GM19238 (cell line): ENCODE measurements around the gene KIF1A.

Source experiments
- DNase-seq: peaks from one replicate; pipeline ENCODE4 v3.0.0; 2011; ENCODE audit warnings: low spot score; ENCODE audit not compliant: insufficient read length

The KIF1A gene

DNA sequence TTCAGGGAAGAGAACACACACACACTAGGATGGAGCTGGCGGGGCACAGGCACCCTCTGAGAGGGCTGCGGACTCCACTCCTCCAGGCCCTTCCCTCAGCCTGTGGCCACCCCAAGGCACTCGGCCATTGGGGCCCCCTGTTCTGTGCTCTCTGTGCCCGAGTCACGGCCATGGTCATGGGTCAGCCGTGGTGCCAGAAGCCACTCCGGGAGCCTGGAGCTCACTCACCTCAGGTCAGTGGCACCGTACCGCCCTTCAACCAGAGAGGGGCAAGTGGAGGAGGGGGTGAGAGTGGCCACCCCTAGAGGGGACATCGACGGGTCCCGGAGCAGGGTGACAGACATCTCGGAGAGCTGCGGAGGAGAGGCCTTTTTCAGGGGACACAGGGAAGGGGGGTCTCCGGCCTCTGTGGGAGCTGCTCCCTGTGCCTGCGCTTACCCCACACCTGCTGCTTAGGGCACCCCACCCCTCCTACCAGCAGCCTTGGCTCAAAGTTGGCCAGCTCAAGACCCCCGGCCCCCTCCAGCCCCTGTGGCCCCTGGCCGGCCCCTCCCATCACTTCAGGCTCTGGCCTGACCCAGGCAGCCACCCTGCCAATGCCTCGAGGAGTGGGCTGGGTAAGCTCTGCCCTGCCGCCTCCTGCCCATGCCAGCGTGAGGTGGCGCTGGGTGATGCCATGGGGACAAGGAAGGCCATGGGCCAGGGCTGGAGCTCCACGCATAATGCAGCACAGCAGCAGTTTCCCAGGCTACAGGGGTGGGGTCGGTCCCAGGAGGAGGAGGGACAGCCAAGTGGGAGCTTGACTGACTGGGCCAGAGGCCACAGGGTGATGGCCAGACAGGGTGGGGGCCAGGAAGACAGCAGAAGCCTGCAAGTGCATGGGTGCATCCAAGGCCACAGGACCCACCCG, 99.1 kb downstream of the KIF1A start:
- no peak for DNase-seq

DNA sequence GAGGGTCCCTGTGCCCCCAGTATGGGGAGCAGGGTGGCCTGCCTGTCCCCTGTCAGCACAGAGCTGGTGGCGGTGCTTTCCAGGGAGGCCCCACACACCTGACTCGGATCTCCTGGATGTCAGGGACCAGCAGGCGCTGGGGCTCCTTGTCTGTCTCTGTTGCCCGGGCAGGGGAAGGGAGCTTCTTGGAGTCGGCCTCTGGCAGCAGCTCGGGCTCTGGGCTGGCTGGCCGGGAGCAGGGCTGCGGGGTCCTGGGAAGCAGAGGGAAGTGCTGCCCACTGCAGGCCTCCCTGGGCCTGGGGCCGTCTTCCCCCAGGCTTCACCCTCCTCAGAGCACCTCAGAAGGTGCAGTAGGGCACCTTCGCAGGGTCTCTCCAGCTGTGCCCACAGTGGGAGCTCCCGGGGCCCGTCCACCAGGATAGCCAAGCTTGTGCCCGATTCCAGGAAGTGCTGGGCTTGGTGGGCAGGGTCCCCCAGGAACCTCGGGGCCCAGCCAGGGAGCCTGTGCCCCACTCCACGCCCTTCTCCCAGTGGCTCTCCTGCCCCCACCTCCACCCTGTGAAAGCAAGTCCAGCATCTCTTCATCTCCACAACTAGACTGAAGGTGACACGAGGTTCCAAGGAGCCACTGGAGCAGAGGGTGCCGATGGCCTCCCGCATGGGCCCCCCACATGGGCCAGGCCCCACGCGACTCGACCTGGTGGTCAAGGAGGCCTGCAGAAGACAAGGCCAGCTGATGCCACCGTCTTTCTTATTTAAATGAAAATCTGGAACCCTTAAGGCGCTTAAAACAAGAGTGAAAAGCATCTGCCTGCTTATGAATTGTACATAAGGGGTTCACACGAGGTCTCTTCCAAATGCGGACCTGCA, 100.1 kb downstream of the KIF1A start:
- DNase-seq, result no peak

DNA sequence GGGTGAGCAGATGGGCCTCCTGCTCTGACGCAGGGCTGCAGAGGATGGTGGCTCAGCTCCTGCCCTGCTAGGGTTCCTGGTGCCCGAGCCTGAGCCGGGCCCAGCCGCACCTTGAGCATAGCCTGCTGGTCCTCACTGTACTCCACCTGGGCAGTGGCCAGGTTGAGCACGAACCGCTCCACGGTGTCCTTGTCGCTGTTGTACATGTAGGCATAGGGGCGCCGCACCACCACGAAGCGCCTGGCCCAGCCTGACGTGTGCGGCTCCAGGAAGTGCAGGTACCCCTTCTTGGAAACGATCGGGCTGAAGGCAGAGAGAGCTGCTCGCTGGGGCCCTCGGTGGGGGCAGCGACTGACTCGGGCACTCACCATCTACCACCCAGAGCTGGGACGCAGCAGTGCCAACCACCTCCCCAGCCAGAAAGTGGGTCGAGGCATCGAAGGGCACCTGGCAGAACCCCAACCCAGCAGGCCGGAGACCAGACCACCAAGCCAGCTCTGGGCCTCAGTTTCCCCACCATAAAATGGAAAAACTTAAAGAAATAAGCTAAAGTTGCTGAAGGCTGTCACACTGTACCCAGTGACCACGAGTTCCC, 101.0 kb downstream of the KIF1A start:
- DNase-seq, result no peak

DNA sequence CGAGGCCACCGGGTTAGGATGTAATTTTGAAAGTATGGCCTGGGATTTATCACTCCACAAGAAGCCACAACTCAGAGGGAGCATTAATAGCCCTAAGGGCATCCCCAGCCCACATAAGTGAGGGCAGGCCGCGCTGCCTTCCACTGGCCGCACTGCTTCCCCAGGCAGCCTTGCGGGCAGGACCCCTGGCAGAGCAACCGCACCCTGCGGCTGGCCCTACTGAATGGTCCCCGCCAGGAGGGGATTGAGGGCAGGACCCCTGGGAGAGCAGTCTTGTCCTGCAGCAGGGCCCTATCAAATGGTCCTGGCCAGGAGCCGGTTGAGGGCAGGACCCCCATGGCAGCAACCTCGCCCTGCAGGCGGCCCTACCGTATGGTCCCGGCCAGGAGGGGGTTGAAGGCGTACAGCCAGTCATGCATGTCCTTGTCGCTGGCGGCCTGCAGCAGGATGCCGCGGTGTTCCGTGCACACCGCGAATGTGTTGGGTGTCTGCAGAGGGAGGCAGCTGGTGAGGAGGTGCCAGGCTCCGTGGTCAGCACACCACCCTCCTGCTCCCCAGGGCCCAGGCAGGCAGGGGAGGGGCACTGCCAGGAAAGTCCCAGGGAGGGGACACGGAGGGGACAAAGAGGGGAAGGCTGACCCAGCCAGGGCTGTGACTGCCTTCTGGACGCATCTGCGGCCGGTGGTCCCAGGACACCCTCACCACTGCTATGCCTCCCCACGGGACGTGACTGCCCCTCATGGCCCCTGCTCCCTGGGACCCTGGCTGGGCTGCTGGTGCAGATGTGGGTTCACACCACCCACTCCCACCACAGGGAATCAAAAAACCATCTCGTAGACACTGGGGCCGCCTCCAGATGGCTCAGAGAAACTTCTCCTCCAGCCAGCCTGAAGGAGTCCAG, 102.1 kb downstream of the KIF1A start:
- no peak for DNase-seq

DNA sequence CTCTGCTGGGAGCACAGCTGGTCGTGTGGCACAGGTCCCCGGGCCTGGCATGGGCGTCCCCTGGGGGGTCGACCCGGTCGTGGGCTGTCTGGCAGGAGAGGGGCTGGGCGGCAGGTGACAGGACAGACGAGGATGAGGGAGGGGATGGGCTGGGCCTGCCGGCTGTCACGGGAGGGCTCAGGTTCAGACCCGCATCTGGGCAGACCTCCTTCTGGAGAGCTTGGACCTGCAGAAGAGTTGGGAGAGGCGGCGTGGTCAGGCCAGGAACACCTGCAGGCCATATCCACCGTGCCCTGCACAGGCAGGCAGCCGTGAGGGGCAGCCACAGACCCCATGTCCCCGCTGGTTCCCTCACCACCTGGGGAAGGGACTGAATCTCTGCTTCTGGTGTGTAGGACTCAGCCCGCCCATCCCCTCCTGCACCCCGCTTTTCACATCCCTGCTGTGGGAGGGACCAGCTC, 102.8 kb downstream of the KIF1A start:
- no peak for DNase-seq

DNA sequence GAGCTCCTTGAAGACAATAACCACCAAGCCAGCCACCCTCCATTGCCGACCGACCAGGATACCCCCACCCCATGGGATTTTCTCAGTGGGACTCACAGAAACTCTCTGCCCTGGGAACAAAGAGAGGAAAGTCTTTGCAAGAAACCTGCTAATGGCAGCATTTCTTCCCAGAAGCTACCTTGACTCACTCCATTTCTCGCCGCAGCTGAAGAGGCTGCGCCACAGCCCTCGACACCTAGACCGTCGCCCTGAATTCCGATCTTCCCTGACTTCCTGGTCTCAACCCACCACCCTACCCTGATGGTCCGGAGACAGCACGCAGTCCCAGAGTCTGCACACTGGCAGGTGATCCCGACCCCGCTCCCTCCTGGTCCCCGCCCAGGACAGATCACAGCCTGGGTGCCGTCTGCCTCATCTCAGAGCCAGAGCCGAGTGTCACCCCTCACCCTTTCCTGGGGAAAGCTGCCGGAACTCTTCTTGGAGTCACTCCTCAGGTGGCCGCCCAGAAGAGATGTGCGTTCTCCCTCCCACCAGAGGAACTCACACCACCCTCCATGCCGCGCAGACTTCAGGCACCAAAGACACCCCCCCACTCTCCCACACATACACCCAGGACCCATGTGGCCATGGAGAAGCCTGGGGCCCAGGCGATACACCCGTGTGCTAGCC, 103.8 kb downstream of the KIF1A start:
- DNase-seq, result no peak

DNA sequence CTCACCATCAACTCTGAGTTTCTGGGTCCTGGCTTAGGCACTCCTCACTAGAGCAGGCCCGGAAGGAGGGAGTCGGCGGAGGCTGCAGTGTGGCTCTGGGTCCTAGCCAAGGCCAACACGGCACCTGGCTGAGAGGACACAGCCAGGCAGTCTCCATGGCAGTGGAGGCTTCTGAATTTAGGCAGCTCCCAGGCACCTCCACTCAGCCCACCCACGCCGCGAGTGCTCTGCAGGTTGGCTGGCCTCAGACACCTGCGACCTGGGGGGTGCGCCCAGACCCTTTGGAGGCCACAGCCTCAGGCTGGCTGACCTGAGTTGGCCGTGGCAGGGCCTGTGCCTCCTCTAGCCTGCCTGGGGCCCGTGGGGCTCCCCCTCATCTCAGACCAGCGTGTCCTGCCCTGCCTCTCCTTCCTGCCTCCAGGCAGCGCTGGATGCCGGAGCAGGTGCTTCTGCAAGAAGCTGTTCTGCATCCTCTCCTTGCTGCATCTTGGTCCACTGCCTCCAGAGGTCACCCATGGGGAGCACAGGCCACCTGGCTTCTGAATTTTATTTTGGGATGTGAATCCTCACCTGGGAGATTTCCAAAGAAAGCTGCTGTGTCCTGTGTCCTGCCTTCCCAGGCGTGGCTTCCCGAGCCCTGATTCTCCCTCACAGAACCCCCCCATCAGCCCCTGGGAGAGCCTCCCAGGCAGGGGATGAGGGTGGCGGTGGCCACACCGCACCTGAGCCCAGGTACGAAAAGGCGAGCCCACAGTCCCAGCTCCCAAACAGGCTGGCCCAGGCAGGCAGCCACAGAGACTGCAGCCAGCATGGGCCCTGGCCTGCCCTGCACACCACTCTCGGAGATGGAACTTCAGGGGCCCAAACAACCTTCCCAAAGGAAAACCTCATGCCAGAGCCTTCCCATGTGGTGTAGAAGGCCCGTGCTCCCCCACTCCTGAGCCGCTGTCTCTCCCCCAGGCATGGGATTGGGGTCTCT, 105.0 kb downstream of the KIF1A start:
- no peak for DNase-seq

DNA sequence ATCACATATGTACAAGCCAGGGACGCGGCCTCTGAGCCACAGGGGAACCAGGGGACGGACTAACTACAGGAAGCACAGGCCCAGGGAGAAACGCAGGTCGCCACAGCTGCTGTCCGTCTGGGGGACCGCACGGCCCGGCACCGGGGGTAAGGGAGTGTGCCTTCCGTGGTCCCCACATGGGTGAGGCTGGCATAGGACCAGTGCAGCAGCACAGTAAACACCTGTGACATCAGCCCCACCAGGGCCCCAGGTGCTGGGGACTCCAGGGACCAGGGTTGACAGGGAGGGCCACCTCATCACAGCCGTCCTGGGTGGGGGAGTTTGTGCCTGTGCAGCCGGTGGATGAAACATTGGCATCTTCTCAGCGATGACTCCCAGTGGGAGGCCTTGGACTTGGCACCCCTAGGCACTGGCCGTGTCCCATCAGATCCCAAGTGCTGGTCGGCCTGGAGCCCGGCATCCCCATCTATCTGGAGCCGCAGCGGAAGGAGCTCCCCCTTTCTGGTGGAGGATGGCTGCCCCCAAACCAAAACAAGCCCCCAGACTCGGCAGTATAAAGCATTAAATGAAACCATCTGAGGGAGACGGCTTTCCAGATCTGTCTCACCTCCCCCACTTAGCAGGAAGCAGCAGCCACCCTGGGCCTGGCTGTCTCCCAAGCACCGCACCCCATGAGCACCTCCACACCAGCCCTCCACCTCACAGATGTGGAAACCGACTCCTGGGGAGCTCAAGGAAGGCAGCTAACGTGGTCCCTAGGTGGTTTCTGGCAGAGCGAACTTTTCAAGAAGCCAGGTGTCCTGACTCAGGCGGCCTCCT, 105.9 kb downstream of the KIF1A start:
- DNase-seq, result no peak

DNA sequence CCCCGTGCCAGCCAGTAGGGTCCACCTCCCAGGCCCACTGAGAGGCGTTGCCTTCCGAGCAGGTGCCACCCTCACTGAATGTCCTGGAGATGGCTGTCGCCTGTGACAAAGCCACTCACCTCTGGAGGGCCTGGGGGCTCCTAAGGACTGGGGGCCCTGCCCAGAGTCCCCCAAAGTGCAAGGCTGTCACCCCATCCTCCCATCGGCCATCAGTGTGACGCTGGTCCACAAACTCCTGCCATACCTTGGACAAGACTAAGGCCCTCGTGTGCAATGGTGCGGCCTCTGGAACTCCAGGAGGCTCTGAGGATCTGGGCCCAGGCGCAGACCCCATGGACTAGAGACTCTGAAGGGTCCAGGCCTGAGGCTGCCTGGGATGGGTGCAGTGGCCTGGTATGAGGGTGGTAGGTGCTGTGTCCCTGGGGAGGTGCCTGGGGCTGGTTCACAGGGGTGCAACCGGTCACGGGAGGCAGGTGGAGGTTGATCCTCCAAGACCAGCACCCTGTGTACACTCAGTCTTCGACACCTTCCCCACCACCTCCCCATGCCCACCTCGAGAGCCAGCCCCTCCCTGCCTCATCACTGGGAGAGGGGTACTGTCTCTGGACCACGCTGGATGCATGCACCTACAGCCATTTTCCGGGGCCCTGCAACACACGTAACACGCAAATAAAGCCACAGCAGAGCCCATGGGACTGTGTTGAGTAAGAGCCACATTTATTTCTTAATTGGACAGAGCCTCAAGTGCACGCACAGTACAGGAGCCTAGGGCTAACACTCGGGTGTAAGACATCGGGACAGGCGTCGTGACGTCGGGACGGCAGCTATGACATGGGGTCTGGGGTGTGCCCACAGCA, 106.7 kb downstream of the KIF1A start:
- DNase-seq, result no peak

DNA sequence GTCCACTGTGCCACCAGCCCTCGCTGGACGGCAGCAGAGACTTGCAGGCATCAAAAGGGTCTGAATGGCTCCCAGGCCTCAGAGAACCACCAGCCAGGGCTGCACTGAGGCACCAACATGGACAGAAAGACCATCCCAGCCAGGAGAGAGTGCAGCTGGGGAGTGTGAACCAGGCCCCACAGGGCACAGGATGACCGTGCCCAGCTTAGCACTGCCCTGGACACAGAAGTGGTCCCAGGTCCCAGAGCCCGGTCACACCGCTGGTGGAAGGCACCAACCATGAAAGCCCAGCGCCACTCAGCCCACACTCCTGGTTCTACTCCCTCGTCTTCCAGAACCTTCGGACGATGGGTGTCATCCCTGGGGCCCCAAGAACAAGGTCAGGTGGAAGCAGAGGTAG, 107.9 kb downstream of the KIF1A start:
- DNase-seq, result no peak

DNA sequence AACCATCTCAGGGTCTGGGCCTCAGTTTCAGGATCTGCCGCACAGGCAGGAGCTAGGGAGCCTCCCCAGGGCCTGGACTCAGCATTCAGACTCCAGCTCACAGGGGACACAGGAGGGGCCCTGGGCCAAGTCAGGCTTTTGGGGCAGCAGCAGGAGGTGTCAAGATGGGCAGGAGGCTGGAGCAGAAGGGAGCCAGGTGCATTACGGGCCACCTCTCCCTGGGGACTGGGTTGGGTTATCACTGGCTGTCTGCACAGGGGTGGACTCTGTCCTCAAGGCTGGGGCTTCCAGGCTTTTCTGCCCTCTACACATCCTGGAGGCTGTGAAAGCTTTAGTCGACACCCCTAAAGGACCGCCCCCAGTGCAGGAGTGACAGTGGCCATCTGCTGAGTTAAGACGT, 108.3 kb downstream of the KIF1A start:
- no peak for DNase-seq

DNA sequence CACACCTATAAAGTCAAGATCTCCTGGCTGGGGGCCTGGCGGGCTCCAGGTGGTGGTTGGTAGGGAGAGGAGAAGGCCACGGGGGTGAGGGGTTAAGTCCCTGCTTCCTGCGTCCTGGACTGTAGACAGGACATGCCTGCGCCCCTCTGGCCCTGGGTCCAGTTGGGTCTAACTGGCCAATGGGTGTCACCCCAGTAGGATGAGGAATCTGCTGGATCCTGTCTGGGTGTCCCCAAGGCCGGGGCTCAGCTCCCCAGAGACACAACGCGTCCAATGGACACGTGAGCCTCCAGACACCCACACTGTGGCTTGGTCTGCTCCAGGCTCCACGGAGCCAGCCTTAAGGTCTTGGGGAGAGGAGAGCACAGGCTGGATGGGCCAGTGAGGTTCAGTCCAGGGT, 108.7 kb downstream of the KIF1A start:
- no peak for DNase-seq

DNA sequence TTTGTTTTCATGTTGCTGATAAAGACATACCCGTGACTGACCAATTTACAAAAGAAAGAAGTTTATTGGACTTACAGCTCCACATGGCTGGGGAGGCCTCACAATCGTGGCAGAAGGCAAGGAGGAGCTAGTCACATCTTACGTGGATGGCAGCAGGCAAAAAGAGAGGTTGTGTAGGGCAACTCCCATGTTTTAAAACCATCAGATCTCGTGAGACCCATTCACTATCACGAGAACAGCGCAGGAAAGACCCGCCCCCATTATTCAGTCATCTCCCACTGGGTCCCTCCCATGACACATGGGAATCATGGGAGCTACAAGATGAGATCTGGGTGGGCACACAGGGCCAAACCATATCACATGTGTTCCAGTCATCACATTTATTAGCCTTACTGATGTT, 111.6 kb downstream of the KIF1A start:
- no peak for DNase-seq

DNA sequence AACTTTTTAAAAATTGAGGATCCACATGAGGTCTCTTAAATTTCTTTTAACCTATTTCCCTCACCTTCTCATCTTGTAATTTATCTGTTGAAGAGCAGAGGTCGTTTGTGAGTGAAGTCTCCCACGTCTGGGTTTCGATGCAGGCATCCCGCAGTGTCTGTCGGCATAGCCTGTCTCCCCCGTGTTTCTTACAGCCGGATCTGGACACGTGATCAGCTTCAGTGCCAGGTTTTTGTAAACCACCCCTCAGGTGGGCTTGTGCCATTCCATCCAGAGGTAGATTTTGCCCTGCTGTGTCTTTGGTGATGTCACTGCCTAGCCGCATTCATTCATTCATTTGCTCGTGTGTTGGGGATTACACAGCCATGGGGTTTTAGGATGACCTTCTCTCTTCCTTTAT, 112.2 kb downstream of the KIF1A start:
- DNase-seq, result no peak

DNA sequence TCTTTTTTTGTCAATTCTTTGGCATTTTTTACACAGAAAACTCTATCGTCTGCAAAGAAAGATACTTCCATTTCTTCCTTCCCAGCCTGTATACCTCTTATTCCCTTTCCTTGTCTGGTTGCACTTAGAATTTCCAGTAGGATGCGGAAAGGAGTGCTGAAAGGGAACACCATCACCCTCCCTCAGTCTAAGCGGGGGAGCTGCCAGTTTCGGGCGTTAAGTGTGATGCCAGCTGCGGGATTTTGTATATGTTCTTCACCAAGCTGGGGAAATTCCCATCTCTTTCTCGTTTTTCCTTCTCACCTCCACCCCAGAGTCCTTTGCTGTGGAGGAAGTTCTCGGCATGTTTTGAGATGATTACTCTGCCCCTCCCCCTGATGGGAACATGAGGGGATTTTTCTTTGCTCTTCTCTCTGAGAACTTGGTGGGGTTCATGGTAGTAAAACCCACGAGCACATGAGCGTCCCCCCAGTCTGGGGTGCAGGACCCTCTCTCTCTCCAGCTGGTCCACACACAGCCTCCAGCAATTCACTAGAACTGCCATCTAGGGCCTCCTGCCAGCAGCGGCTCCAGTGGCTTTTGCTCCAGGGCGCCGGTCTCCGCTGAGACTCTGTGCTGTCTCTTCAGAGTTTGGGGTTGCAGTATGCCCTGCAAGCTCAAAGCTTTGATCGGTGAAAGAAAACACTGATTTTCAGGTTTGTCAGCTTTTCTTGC, 112.8 kb downstream of the KIF1A start:
- DNase-seq, result no peak

DNA sequence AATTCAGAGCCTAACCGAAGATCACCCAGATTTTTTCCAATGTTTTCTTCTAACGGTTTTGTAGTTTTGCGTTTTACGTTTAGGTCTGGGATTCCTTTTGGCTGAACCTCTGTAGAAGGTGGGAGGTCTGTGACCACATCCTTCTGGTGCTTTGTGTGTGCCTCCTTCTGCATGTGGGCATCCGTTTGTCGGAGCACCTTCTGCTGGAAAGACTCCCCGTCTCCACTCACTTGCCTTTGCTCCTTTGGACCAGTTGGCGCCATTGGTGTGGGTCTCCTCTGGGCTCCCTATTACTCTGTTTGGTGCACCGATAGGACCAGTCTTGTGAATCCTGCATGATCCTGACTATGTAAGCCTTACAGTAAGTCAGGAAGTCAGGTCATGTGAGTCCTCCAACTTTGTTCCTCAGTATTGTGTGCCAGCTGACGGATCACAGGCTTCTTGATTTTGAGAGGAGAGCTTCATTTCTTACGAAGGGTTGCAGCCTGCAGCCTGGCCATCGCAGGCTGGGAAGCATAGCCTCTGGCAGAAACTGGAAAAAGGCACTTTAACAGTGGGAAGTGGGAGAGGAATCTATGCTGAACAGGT, 114.7 kb downstream of the KIF1A start:
- no peak for DNase-seq
